H1 (cell line): ENCODE measurements around the gene TMEM72. TPM values are rescaled to one million over a fixed set of nuclear protein-coding genes. Genes with fewer than 3 reads are reported as not detected.

Experiments used
- CTCF ChIA-PET: fragments of 300-600 bp; sonication (Branson Sonifier 250); formaldehyde crosslinking; loops from one replicate; lab custom pipeline; 2021; ENCODE audit not compliant: partially characterized antibody; lab: Charles Lee
- POLR2A ChIA-PET: fragments of 300-600 bp; sonication (Branson Sonifier 250); formaldehyde crosslinking; loops from one replicate; lab custom pipeline; 2021; ENCODE audit warnings: inconsistent platforms; ENCODE audit not compliant: partially characterized antibody; lab: Charles Lee
- DNase-seq, 2 experiments: peaks; one replicate each; pipeline versions ENCODE4 v3.0.0 to v3.0.0-alpha.2; 2010 to 2022; ENCODE audit warnings: low spot score in 2 of 2, low read depth in 1 of 2, mixed read lengths in 1 of 2
- FAIRE-seq: peaks from 2 replicates; lab custom pipeline; 2011; peaks lifted over from hg19 to GRCh38; lab: Jason Lieb, UNC
- H2AFZ ChIP-seq: 2 replicates; pipeline ENCODE4 v1.8.1; 2012; ENCODE audit warnings: low read length, inconsistent platforms
- H2AK5ac ChIP-seq: 2 replicates; pipeline ENCODE4 v1.6.1; 2013; ENCODE audit warnings: low read depth, low read length
- H2BK120ac ChIP-seq: replicated peaks from 2 replicates; pipeline ENCODE3; 2013; ENCODE audit warnings: low read depth, low read length, inconsistent platforms
- H2BK12ac ChIP-seq: 2 replicates; pipeline ENCODE4 v1.6.1; 2013; ENCODE audit warnings: low read depth, low read length
- H2BK15ac ChIP-seq: 2 replicates; pipeline ENCODE4 v1.6.1; 2013; ENCODE audit warnings: low read length
- H2BK20ac ChIP-seq: 2 replicates; pipeline ENCODE4 v1.6.1; 2013; ENCODE audit warnings: low read length
- H2BK5ac ChIP-seq: 2 replicates; pipeline ENCODE4 v1.6.1; 2013; ENCODE audit warnings: low read depth, low read length
- H3K14ac ChIP-seq: 2 replicates; pipeline ENCODE4 v1.6.1; 2013; ENCODE audit warnings: inconsistent platforms; ENCODE audit not compliant: insufficient read length
- H3K18ac ChIP-seq: 2 replicates; pipeline ENCODE4 v1.6.1; 2013; ENCODE audit warnings: low read length; ENCODE audit errors: extremely low read depth
- H3K23ac ChIP-seq: 2 replicates; pipeline ENCODE4 v1.6.1; 2013; ENCODE audit warnings: inconsistent platforms; ENCODE audit not compliant: insufficient read length
- H3K23me2 ChIP-seq: 2 replicates; pipeline ENCODE4 v1.6.1; 2013; ENCODE audit warnings: low read depth, low read length
- H3K27ac ChIP-seq: 2 replicates; pipeline ENCODE4 v1.6.1; 2011; ENCODE audit warnings: low read depth, low read length, inconsistent platforms
- H3K27me3 ChIP-seq, 4 experiments: replicated peaks in 1 of 4; 1 replicate in 1 of 4; 2 replicates in 3 of 4; pipeline versions ENCODE4 v1.6.1 to v1.8.1; 2011 to 2013; ENCODE audit warnings: low read length in 3 of 4, mild to moderate bottlenecking in 3 of 4, inconsistent platforms in 2 of 4, mixed read lengths in 2 of 4, moderate library complexity in 1 of 4; ENCODE audit not compliant: control insufficient read depth in 3 of 4, insufficient read depth in 3 of 4; ENCODE audit errors: extremely low read depth in 1 of 4
- H3K36me3 ChIP-seq, 4 experiments: 2 replicates each; pipeline versions ENCODE4 v1.6.1 to v1.8.1; 2011 to 2013; ENCODE audit warnings: mild to moderate bottlenecking in 4 of 4, low read length in 3 of 4, moderate library complexity in 2 of 4, control low read depth in 1 of 4, inconsistent platforms in 1 of 4; ENCODE audit not compliant: insufficient read depth in 4 of 4, control insufficient read depth in 2 of 4
- H3K4ac ChIP-seq: replicated peaks from 2 replicates; pipeline ENCODE3; 2013; ENCODE audit warnings: low read length, low read depth, mixed read lengths, inconsistent platforms; ENCODE audit not compliant: insufficient read length
- H3K4me1 ChIP-seq, 4 experiments: replicated peaks in 1 of 4; 1 replicate in 1 of 4; 2 replicates in 3 of 4; pipeline versions ENCODE4 v1.6.1 to v1.8.1; 2011 to 2013; ENCODE audit warnings: low read length in 3 of 4, inconsistent platforms in 2 of 4, mixed read lengths in 1 of 4; ENCODE audit not compliant: insufficient read depth in 4 of 4, control insufficient read depth in 3 of 4
- H3K4me2 ChIP-seq, 2 experiments: 2 replicates each; pipeline versions ENCODE4 v1.6.1 to v1.8.1; 2011 to 2013; ENCODE audit warnings: low read depth in 2 of 2, low read length in 2 of 2, control low read depth in 1 of 2, inconsistent platforms in 1 of 2, mild to moderate bottlenecking in 1 of 2; ENCODE audit not compliant: insufficient read depth in 1 of 2
- H3K4me3 ChIP-seq, 4 experiments: fragments of 200-600, 300-600 bp in 1 of 4; sonication (generic), shearing (Covaris generic), sonication (Bioruptor Twin) in 1 of 4; 2 replicates each; pipeline versions ENCODE4 v1.5.1 to v1.8.1; 2011 to 2016; ENCODE audit warnings: low read length in 4 of 4, low read depth in 3 of 4, control low read depth in 2 of 4, inconsistent platforms in 2 of 4, mild to moderate bottlenecking in 2 of 4, mixed read lengths in 1 of 4, moderate library complexity in 1 of 4; ENCODE audit not compliant: insufficient read depth in 2 of 4; ENCODE audit errors: extremely low read depth in 1 of 4
- H3K56ac ChIP-seq: replicated peaks from 2 replicates; pipeline ENCODE3; 2013; ENCODE audit warnings: low read depth, mild to moderate bottlenecking, mixed read lengths, low read length, inconsistent platforms; ENCODE audit not compliant: insufficient read length
- H3K79me1 ChIP-seq: 2 replicates; pipeline ENCODE4 v1.6.1; 2013; ENCODE audit warnings: low read depth, low read length, control low read depth
- H3K79me2 ChIP-seq, 2 experiments: 2 replicates each; pipeline versions ENCODE4 v1.6.1 to v1.8.1; 2012 to 2013; ENCODE audit warnings: low read length in 2 of 2, mild to moderate bottlenecking in 2 of 2, inconsistent platforms in 1 of 2; ENCODE audit not compliant: insufficient read depth in 2 of 2, control insufficient read depth in 1 of 2
- H3K9ac ChIP-seq, 4 experiments: replicated peaks in 1 of 4; 1 replicate in 1 of 4; 2 replicates in 3 of 4; pipeline versions ENCODE4 v1.6.1 to v1.8.1; 2011 to 2013; ENCODE audit warnings: low read depth in 3 of 4, low read length in 3 of 4, control low read depth in 2 of 4, mild to moderate bottlenecking in 2 of 4, moderate library complexity in 2 of 4, inconsistent platforms in 1 of 4; ENCODE audit errors: extremely low read depth in 1 of 4
- H3K9me3 ChIP-seq, 2 experiments: 2 replicates each; pipeline versions ENCODE4 v1.6.1 to v1.8.1; 2012 to 2013; ENCODE audit warnings: mild to moderate bottlenecking in 2 of 2, moderate library complexity in 2 of 2, control low read depth in 1 of 2, inconsistent platforms in 1 of 2, low read depth in 1 of 2, low read length in 1 of 2, mixed read lengths in 1 of 2; ENCODE audit not compliant: insufficient read depth in 2 of 2
- H4K20me1 ChIP-seq, 2 experiments: replicated peaks in 1 of 2; 2 replicates each; pipeline versions ENCODE3 to v1.8.1; 2011 to 2013; ENCODE audit warnings: inconsistent platforms in 2 of 2, low read length in 2 of 2, mild to moderate bottlenecking in 1 of 2; ENCODE audit not compliant: insufficient read depth in 2 of 2, control insufficient read depth in 1 of 2
- H4K5ac ChIP-seq: 2 replicates; pipeline ENCODE4 v1.6.1; 2013; ENCODE audit warnings: low read length, low read depth, mixed read lengths, inconsistent platforms; ENCODE audit not compliant: insufficient read length
- H4K8ac ChIP-seq: 2 replicates; pipeline ENCODE4 v1.8.0; 2013; ENCODE audit warnings: mild to moderate bottlenecking, moderate library complexity, low read length, inconsistent platforms; ENCODE audit not compliant: insufficient read depth; ENCODE audit errors: extremely low read depth
- H4K91ac ChIP-seq: replicated peaks from 2 replicates; pipeline ENCODE3; 2013; ENCODE audit warnings: low read length, mixed read lengths, inconsistent platforms; ENCODE audit not compliant: insufficient read length
- BRCA1 ChIP-seq: IDR thresholded peaks from 2 replicates; pipeline ENCODE4 v1.6.1; 2012; ENCODE audit warnings: low read depth, low read length, improper control_type of control experiment
- FOSL1 ChIP-seq: IDR thresholded peaks from 2 replicates; pipeline ENCODE4 v1.6.1; 2011; ENCODE audit warnings: mild to moderate bottlenecking, low read depth, low read length, moderate library complexity; ENCODE audit not compliant: insufficient read depth
- JUN ChIP-seq: IDR thresholded peaks from 2 replicates; pipeline ENCODE4 v1.6.1; 2011; ENCODE audit warnings: low read depth, mild to moderate bottlenecking, improper control_type of control experiment, low read length
- JUND ChIP-seq: IDR thresholded peaks from 2 replicates; pipeline ENCODE4 v1.6.1; 2011; ENCODE audit warnings: mild to moderate bottlenecking, improper control_type of control experiment, low read length
- WGBS, 2 experiments: shearing (Covaris generic) in 1 of 2; methylation state at CpG; one replicate each; pipeline versions ENCODE4 v1.1.6 to v1.1.7; 2013 to 2015; ENCODE audit warnings: low lambda C conversion rate in 2 of 2, mixed read lengths in 2 of 2, inconsistent platforms in 1 of 2, low coverage in 1 of 2, missing lambda C conversion rate in 1 of 2; ENCODE audit not compliant: insufficient replicate concordance in 2 of 2, insufficient coverage in 1 of 2, insufficient read length in 1 of 2; ENCODE audit errors: extremely low coverage in 1 of 2, missing lambda C conversion rate in 1 of 2; 5-methylcytosine and 5-hydroxymethylcytosine counted together
- polyA plus RNA-seq, 7 experiments: library from polyadenylated mRNA; depleted of rRNA in 3 of 7; stranded (reverse) in 5 of 7; unstranded in 2 of 7; fragments of >200 nt in 5 of 7; fragments of 200-250 nt in 2 of 7; gene quantifications; 1 replicate in 5 of 7; 2 replicates in 1 of 7; 4 replicates in 1 of 7; pipeline versions ENCODE4 v1.2.1 to v1.2.3, GENCODE V29; 2011 to 2013; ENCODE audit warnings: missing spikeins in 2 of 7, mixed read lengths in 2 of 7
- total RNA-seq: library from RNA; stranded (reverse); fragmentation: NEBNext Ultra II Directional; extraction: Animal tissue kit (Norgen Biotek cat#: 25700); gene quantifications from 2 replicates; pipeline ENCODE4 v1.2.1, GENCODE V29; 2021

Gene TMEM72
- total and polyA plus RNA-seq, 2 of the 8 experiments (the other 6 are each of a cell fraction or from before 2014, with no cell fraction given): not detected

DNA sequence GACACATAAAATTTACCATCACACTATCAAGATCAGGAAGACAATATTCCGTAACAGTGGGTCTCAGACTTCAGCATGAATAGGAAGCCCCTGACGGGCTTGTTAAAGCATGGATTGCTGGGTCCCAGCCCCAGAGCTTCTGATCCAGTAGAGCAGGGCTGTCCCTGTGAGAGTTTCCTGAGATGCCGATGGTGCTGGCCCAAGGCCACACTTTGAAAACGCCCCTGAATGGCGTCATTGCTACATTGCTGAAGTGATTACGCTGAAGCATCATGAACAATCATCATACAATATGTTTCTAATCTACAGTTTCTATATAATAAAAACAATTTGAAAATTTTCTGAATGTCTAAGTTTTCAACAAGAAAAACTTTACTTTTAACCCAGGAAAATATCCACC, 38.0 kb upstream of the TMEM72 start:
- no peaks in the 10 kb centered on the region for H3K27me3 ChIP-seq
- H3K4me3 ChIP-seq: no peak overlapping the region
- no peak overlapping the region for H2BK120ac ChIP-seq
- no peaks in the 10 kb centered on the region for H3K23me2 ChIP-seq
- H2BK20ac ChIP-seq: no peak overlapping the region
- no peak overlapping the region for H2AFZ ChIP-seq
- no peak overlapping the region for H3K14ac ChIP-seq
- no peaks in the 10 kb centered on the region for H3K36me3 ChIP-seq
- H3K79me2 ChIP-seq: no peaks in the 10 kb centered on the region
- no peaks in the 10 kb centered on the region for H3K79me1 ChIP-seq
- no peaks in the 10 kb centered on the region for H4K20me1 ChIP-seq
- no peak overlapping the region for H3K56ac ChIP-seq
- H3K9ac ChIP-seq: no peak overlapping the region
- no peaks in the 10 kb centered on the region for H3K9me3 ChIP-seq
- no peak overlapping the region for H2BK5ac ChIP-seq
- H3K23ac ChIP-seq: no peak overlapping the region
- no peak overlapping the region for H2BK15ac ChIP-seq
- CTCF ChIA-PET: interaction anchor here (1.3 to 13.1 kb wide), 2 partner anchors 10 to 41 kb away, joined by 3 to 90 read pairs; no protein-coding TSS in a partner anchor
- FAIRE-seq (no peak), DNase-seq (no peak)
- H4K5ac ChIP-seq: no peak overlapping the region
- no peak overlapping the region for H2AK5ac ChIP-seq
- H4K8ac ChIP-seq: no peak overlapping the region
- no peaks in the 10 kb centered on the region for H3K4me1 ChIP-seq
- no peak overlapping the region for H4K91ac ChIP-seq
- H3K4ac ChIP-seq: no peak overlapping the region
- H3K18ac ChIP-seq: no peak overlapping the region
- WGBS, 2 experiments: 97% methylated on average over 6 of the region's 6 CpGs; no CpG with 5 or more reads in 1 of the 2 experiments
- no peak overlapping the region for H3K4me2 ChIP-seq
- POLR2A ChIA-PET: no interaction called here
- no peak overlapping the region for H3K27ac ChIP-seq
- no peak overlapping the region for H2BK12ac ChIP-seq
- TF ChIP-seq JUN (no peak), FOSL1 (no peak), JUND (no peak), BRCA1 (no peak)
